H1 (cell line): Measurements from ENCODE around the gene USP49. TPM values are rescaled to one million over a fixed set of nuclear protein-coding genes. Genes with fewer than 3 reads are reported as not detected.

Experiments
- CTCF ChIA-PET: fragments of 300-600 bp; sonication (Branson Sonifier 250); formaldehyde crosslinking; loops from one replicate; lab custom pipeline; 2021; ENCODE audit not compliant: partially characterized antibody; lab: Charles Lee
- POLR2A ChIA-PET: fragments of 300-600 bp; sonication (Branson Sonifier 250); formaldehyde crosslinking; loops from one replicate; lab custom pipeline; 2021; ENCODE audit warnings: inconsistent platforms; ENCODE audit not compliant: partially characterized antibody; lab: Charles Lee
- DNase-seq, 2 experiments: peaks; one replicate each; pipeline versions ENCODE4 v3.0.0 to v3.0.0-alpha.2; 2010 to 2022; ENCODE audit warnings: low spot score in 2 of 2, low read depth in 1 of 2, mixed read lengths in 1 of 2
- FAIRE-seq: peaks from 2 replicates; lab custom pipeline; 2011; peaks lifted over from hg19 to GRCh38; lab: Jason Lieb, UNC
- H2AFZ ChIP-seq: 2 replicates; pipeline ENCODE4 v1.8.1; 2012; ENCODE audit warnings: low read length, inconsistent platforms
- H2AK5ac ChIP-seq: 2 replicates; pipeline ENCODE4 v1.6.1; 2013; ENCODE audit warnings: low read depth, low read length
- H2BK120ac ChIP-seq: replicated peaks from 2 replicates; pipeline ENCODE3; 2013; ENCODE audit warnings: low read depth, low read length, inconsistent platforms
- H2BK12ac ChIP-seq: 2 replicates; pipeline ENCODE4 v1.6.1; 2013; ENCODE audit warnings: low read depth, low read length
- H2BK15ac ChIP-seq: 2 replicates; pipeline ENCODE4 v1.6.1; 2013; ENCODE audit warnings: low read length
- H2BK20ac ChIP-seq: 2 replicates; pipeline ENCODE4 v1.6.1; 2013; ENCODE audit warnings: low read length
- H2BK5ac ChIP-seq: 2 replicates; pipeline ENCODE4 v1.6.1; 2013; ENCODE audit warnings: low read depth, low read length
- H3K14ac ChIP-seq: 2 replicates; pipeline ENCODE4 v1.6.1; 2013; ENCODE audit warnings: inconsistent platforms; ENCODE audit not compliant: insufficient read length
- H3K18ac ChIP-seq: 2 replicates; pipeline ENCODE4 v1.6.1; 2013; ENCODE audit warnings: low read length; ENCODE audit errors: extremely low read depth
- H3K23ac ChIP-seq: 2 replicates; pipeline ENCODE4 v1.6.1; 2013; ENCODE audit warnings: inconsistent platforms; ENCODE audit not compliant: insufficient read length
- H3K23me2 ChIP-seq: 2 replicates; pipeline ENCODE4 v1.6.1; 2013; ENCODE audit warnings: low read depth, low read length
- H3K27ac ChIP-seq: 2 replicates; pipeline ENCODE4 v1.6.1; 2011; ENCODE audit warnings: low read depth, low read length, inconsistent platforms
- H3K27me3 ChIP-seq, 4 experiments: replicated peaks in 1 of 4; 1 replicate in 1 of 4; 2 replicates in 3 of 4; pipeline versions ENCODE4 v1.6.1 to v1.8.1; 2011 to 2013; ENCODE audit warnings: low read length in 3 of 4, mild to moderate bottlenecking in 3 of 4, inconsistent platforms in 2 of 4, mixed read lengths in 2 of 4, moderate library complexity in 1 of 4; ENCODE audit not compliant: control insufficient read depth in 3 of 4, insufficient read depth in 3 of 4; ENCODE audit errors: extremely low read depth in 1 of 4
- H3K36me3 ChIP-seq, 4 experiments: 2 replicates each; pipeline versions ENCODE4 v1.6.1 to v1.8.1; 2011 to 2013; ENCODE audit warnings: mild to moderate bottlenecking in 4 of 4, low read length in 3 of 4, moderate library complexity in 2 of 4, control low read depth in 1 of 4, inconsistent platforms in 1 of 4; ENCODE audit not compliant: insufficient read depth in 4 of 4, control insufficient read depth in 2 of 4
- H3K4ac ChIP-seq: replicated peaks from 2 replicates; pipeline ENCODE3; 2013; ENCODE audit warnings: low read length, low read depth, mixed read lengths, inconsistent platforms; ENCODE audit not compliant: insufficient read length
- H3K4me1 ChIP-seq, 4 experiments: replicated peaks in 1 of 4; 1 replicate in 1 of 4; 2 replicates in 3 of 4; pipeline versions ENCODE4 v1.6.1 to v1.8.1; 2011 to 2013; ENCODE audit warnings: low read length in 3 of 4, inconsistent platforms in 2 of 4, mixed read lengths in 1 of 4; ENCODE audit not compliant: insufficient read depth in 4 of 4, control insufficient read depth in 3 of 4
- H3K4me2 ChIP-seq, 2 experiments: 2 replicates each; pipeline versions ENCODE4 v1.6.1 to v1.8.1; 2011 to 2013; ENCODE audit warnings: low read depth in 2 of 2, low read length in 2 of 2, control low read depth in 1 of 2, inconsistent platforms in 1 of 2, mild to moderate bottlenecking in 1 of 2; ENCODE audit not compliant: insufficient read depth in 1 of 2
- H3K4me3 ChIP-seq, 4 experiments: fragments of 200-600, 300-600 bp in 1 of 4; sonication (generic), shearing (Covaris generic), sonication (Bioruptor Twin) in 1 of 4; 2 replicates each; pipeline versions ENCODE4 v1.5.1 to v1.8.1; 2011 to 2016; ENCODE audit warnings: low read length in 4 of 4, low read depth in 3 of 4, control low read depth in 2 of 4, inconsistent platforms in 2 of 4, mild to moderate bottlenecking in 2 of 4, mixed read lengths in 1 of 4, moderate library complexity in 1 of 4; ENCODE audit not compliant: insufficient read depth in 2 of 4; ENCODE audit errors: extremely low read depth in 1 of 4
- H3K56ac ChIP-seq: replicated peaks from 2 replicates; pipeline ENCODE3; 2013; ENCODE audit warnings: low read depth, mild to moderate bottlenecking, mixed read lengths, low read length, inconsistent platforms; ENCODE audit not compliant: insufficient read length
- H3K79me1 ChIP-seq: 2 replicates; pipeline ENCODE4 v1.6.1; 2013; ENCODE audit warnings: low read depth, low read length, control low read depth
- H3K79me2 ChIP-seq, 2 experiments: 2 replicates each; pipeline versions ENCODE4 v1.6.1 to v1.8.1; 2012 to 2013; ENCODE audit warnings: low read length in 2 of 2, mild to moderate bottlenecking in 2 of 2, inconsistent platforms in 1 of 2; ENCODE audit not compliant: insufficient read depth in 2 of 2, control insufficient read depth in 1 of 2
- H3K9ac ChIP-seq, 4 experiments: replicated peaks in 1 of 4; 1 replicate in 1 of 4; 2 replicates in 3 of 4; pipeline versions ENCODE4 v1.6.1 to v1.8.1; 2011 to 2013; ENCODE audit warnings: low read depth in 3 of 4, low read length in 3 of 4, control low read depth in 2 of 4, mild to moderate bottlenecking in 2 of 4, moderate library complexity in 2 of 4, inconsistent platforms in 1 of 4; ENCODE audit errors: extremely low read depth in 1 of 4
- H3K9me3 ChIP-seq, 2 experiments: 2 replicates each; pipeline versions ENCODE4 v1.6.1 to v1.8.1; 2012 to 2013; ENCODE audit warnings: mild to moderate bottlenecking in 2 of 2, moderate library complexity in 2 of 2, control low read depth in 1 of 2, inconsistent platforms in 1 of 2, low read depth in 1 of 2, low read length in 1 of 2, mixed read lengths in 1 of 2; ENCODE audit not compliant: insufficient read depth in 2 of 2
- H4K20me1 ChIP-seq, 2 experiments: replicated peaks in 1 of 2; 2 replicates each; pipeline versions ENCODE3 to v1.8.1; 2011 to 2013; ENCODE audit warnings: inconsistent platforms in 2 of 2, low read length in 2 of 2, mild to moderate bottlenecking in 1 of 2; ENCODE audit not compliant: insufficient read depth in 2 of 2, control insufficient read depth in 1 of 2
- H4K5ac ChIP-seq: 2 replicates; pipeline ENCODE4 v1.6.1; 2013; ENCODE audit warnings: low read length, low read depth, mixed read lengths, inconsistent platforms; ENCODE audit not compliant: insufficient read length
- H4K8ac ChIP-seq: 2 replicates; pipeline ENCODE4 v1.8.0; 2013; ENCODE audit warnings: mild to moderate bottlenecking, moderate library complexity, low read length, inconsistent platforms; ENCODE audit not compliant: insufficient read depth; ENCODE audit errors: extremely low read depth
- H4K91ac ChIP-seq: replicated peaks from 2 replicates; pipeline ENCODE3; 2013; ENCODE audit warnings: low read length, mixed read lengths, inconsistent platforms; ENCODE audit not compliant: insufficient read length
- JUN ChIP-seq: IDR thresholded peaks from 2 replicates; pipeline ENCODE4 v1.6.1; 2011; ENCODE audit warnings: low read depth, mild to moderate bottlenecking, improper control_type of control experiment, low read length
- KDM1A ChIP-seq: fragments of 200-600, 300-600 bp; sonication (generic); IDR thresholded peaks from 2 replicates; pipeline ENCODE4 v1.7.1; 2016; ENCODE audit warnings: mild to moderate bottlenecking, low read length, borderline replicate concordance
- MAFK ChIP-seq: IDR thresholded peaks from 2 replicates; pipeline ENCODE4 v1.6.1; 2012; ENCODE audit warnings: low read depth, mild to moderate bottlenecking, improper control_type of control experiment, low read length
- NANOG ChIP-seq: IDR thresholded peaks from 2 replicates; pipeline ENCODE4 v1.6.1; 2011; ENCODE audit warnings: low read length, low read depth, mild to moderate bottlenecking, inconsistent platforms; ENCODE audit not compliant: insufficient read depth, poor library complexity, severe bottlenecking
- PHF8 ChIP-seq: fragments of 200-600 bp; sonication (generic); conservative IDR thresholded peaks from 2 replicates; pipeline ENCODE4 v1.7.1; 2012; ENCODE audit warnings: low read depth, mild to moderate bottlenecking, inconsistent platforms, low read length, moderate library complexity
- SUZ12 ChIP-seq: fragments of 200-600 bp; sonication (generic); IDR thresholded peaks from 2 replicates; pipeline ENCODE4 v1.6.1; 2012; ENCODE audit warnings: mild to moderate bottlenecking, inconsistent platforms, low read length, moderate library complexity, mixed read lengths
- YY1 ChIP-seq: IDR thresholded peaks from 2 replicates; pipeline ENCODE4 v1.6.1; 2011; ENCODE audit warnings: low read depth, mild to moderate bottlenecking, low read length
- WGBS, 2 experiments: shearing (Covaris generic) in 1 of 2; methylation state at CpG; one replicate each; pipeline versions ENCODE4 v1.1.6 to v1.1.7; 2013 to 2015; ENCODE audit warnings: low lambda C conversion rate in 2 of 2, mixed read lengths in 2 of 2, inconsistent platforms in 1 of 2, low coverage in 1 of 2, missing lambda C conversion rate in 1 of 2; ENCODE audit not compliant: insufficient replicate concordance in 2 of 2, insufficient coverage in 1 of 2, insufficient read length in 1 of 2; ENCODE audit errors: extremely low coverage in 1 of 2, missing lambda C conversion rate in 1 of 2; 5-methylcytosine and 5-hydroxymethylcytosine counted together
- polyA plus RNA-seq, 7 experiments: library from polyadenylated mRNA; depleted of rRNA in 3 of 7; stranded (reverse) in 5 of 7; unstranded in 2 of 7; fragments of >200 nt in 5 of 7; fragments of 200-250 nt in 2 of 7; gene quantifications; 1 replicate in 5 of 7; 2 replicates in 1 of 7; 4 replicates in 1 of 7; pipeline versions ENCODE4 v1.2.1 to v1.2.3, GENCODE V29; 2011 to 2013; ENCODE audit warnings: missing spikeins in 2 of 7, mixed read lengths in 2 of 7
- total RNA-seq: library from RNA; stranded (reverse); fragmentation: NEBNext Ultra II Directional; extraction: Animal tissue kit (Norgen Biotek cat#: 25700); gene quantifications from 2 replicates; pipeline ENCODE4 v1.2.1, GENCODE V29; 2021
- TF ChIP-seq, protein P1 (sequence below): IDR thresholded peaks from 2 replicates; pipeline ENCODE4 v1.6.1; 2011; ENCODE audit warnings: low read depth, mild to moderate bottlenecking, low read length; ENCODE audit not compliant: insufficient read depth

The USP49 gene
- total and polyA plus RNA-seq, 2 of the 8 experiments (the other 6 are each of a cell fraction or from before 2014, with no cell fraction given) = 6.9 to 24.4 TPM

- H4K91ac ChIP-seq = no peak overlapping the region
- no peaks in the 10 kb centered on the region for H3K4me1 ChIP-seq
- POLR2A ChIA-PET = no interaction called here
- H3K4me3 ChIP-seq = no peak overlapping the region
- H2AFZ ChIP-seq = no peak overlapping the region
- 97% methylated on average over 3 of the region's 4 CpGs; no CpG with 5 or more reads in 1 of the 2 experiments for WGBS, 2 experiments
- no peaks in the 10 kb centered on the region; a peak in 1 of 4 replicates for H3K79me2 ChIP-seq
- no peak for DNase-seq
- no peak for TF ChIP-seq MAFK
- no peak for TF ChIP-seq PHF8
- TF ChIP-seq SUZ12 = no peak
- TF ChIP-seq, protein P1, sequence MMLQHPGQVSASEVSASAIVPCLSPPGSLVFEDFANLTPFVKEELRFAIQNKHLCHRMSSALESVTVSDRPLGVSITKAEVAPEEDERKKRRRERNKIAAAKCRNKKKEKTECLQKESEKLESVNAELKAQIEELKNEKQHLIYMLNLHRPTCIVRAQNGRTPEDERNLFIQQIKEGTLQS = no peak
- no peak for TF ChIP-seq JUN
- no peak for TF ChIP-seq YY1
- no peak for TF ChIP-seq KDM1A
- TF ChIP-seq NANOG = no peak
- TF ChIP-seq, all 59 proteins: peak for 0
- H3K56ac ChIP-seq = no peak overlapping the region
- CTCF ChIA-PET = interaction anchor here (1.1 kb wide), 1 partner anchor 96 kb away, joined by 3 read pairs; no protein-coding TSS in a partner anchor
- H3K18ac ChIP-seq = no peak overlapping the region
- no peak overlapping the region for H2BK120ac ChIP-seq
- no peak overlapping the region for H3K14ac ChIP-seq
- H3K23me2 ChIP-seq = no peaks in the 10 kb centered on the region
- no peaks in the 10 kb centered on the region for H3K79me1 ChIP-seq
- no peaks in the 10 kb centered on the region for H3K27me3 ChIP-seq
- no peak overlapping the region for H3K23ac ChIP-seq
- H4K8ac ChIP-seq = no peak overlapping the region
- no peak for FAIRE-seq
- no peak overlapping the region for H3K4ac ChIP-seq
- H2BK12ac ChIP-seq = no peak overlapping the region
- no peak overlapping the region for H4K5ac ChIP-seq
- no peak overlapping the region for H2BK20ac ChIP-seq
- no peak overlapping the region for H3K27ac ChIP-seq
- H3K9me3 ChIP-seq = no peaks in the 10 kb centered on the region
- H2BK15ac ChIP-seq = no peak overlapping the region
- H2BK5ac ChIP-seq = no peak overlapping the region
- no peak overlapping the region for H3K4me2 ChIP-seq
- H2AK5ac ChIP-seq = no peak overlapping the region
- no peak overlapping the region for H3K9ac ChIP-seq
- H4K20me1 ChIP-seq = peaks cover 0 to 1% of the 10 kb centered on the region in 2 experiments
- H3K36me3 ChIP-seq = no peaks in the 10 kb centered on the region
These were observed 54.8 kb downstream of the USP49 start for GRCh38 chr6:41840326-41840725.
